Right lung (tissue), 5 donors: ENCODE data around the gene SH3BP4. TPM values are rescaled to one million over a fixed set of nuclear protein-coding genes. Genes with fewer than 3 reads are reported as not detected.
"Not testable (repeated sequence)": the region's sequence is repeated elsewhere in the genome, so short reads cannot be mapped to it uniquely, and the experiment has no call there.

Experiments used
- DNase-seq, 2 donors: peaks; one replicate each; pipeline ENCODE4 v3.0.0-alpha.2; 2013
- polyA plus RNA-seq, 5 donors: library from polyadenylated mRNA; unstranded; fragments of 120-200 nt; gene quantifications; one replicate each; pipeline versions ENCODE4 v1.2.1 to v1.2.3, GENCODE V29; 2013; ENCODE audit warnings: inconsistent platforms in 1 of 5, low replicate concordance in 1 of 5; ENCODE audit not compliant: insufficient read length in 5 of 5, insufficient read depth in 1 of 5

SH3BP4 gene
- polyA plus RNA-seq, 5 donors: 24.7 to 30.0 (median 27.9) TPM

DNA sequence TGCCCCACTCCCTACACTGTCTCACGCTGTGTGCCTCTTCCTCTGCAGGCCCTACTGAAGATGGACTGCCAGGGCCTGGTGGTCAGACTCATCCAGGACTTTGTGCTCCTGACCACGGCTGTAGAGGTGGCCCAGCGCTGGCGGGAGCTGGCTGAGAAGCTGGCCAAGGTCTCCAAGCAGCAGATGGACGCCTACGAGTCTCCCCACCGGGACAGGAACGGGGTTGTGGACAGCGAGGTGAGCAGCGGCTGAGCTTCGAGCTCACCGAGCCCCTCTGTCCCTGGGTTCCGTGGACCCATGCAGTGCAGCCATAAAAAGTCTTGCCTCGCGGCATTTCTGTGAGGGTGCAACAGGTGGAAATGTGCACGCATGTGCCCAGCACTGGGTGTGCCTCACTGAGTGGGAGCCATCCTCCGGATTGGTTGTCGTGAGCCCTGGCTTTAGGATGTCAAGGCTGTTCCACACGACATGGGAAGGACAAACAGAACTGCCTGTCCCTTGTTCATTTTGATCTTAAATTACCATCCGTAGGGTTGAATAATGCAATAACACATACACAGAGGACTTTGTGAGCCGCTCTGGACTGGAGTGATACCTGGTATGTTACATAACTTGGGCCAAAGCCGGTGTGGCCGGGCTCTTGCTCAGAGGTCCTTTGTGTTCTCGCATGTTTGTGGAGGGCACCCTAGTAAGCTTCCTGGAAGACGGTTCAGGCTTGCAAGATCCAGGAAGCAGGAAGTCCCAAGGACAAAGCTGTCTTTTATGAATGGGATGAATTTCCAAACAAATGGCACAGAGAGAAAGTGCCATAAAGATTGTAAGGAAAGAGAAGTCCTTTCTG lies 100.9 kb downstream of the SH3BP4 start:
- DNase-seq: no peak

DNA sequence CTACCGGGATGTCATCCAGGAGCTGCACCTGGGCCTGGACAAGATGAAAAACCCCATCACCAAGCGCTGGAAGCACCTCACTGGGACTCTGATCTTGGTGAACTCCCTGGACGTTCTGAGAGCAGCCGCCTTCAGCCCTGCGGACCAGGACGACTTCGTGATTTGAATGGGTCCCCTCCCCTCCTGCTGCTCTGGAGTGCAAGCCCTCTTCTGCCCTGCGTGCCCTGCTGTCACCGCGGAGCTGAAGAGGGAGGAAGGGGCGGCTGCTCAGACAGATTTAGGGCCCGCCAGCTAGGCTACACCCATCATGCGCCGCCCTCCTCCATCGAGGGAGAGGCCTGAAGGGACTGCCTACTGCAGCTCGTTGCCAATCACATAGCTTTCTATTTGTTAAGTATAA lies 101.8 kb downstream of the SH3BP4 start:
- DNase-seq: no peak

DNA sequence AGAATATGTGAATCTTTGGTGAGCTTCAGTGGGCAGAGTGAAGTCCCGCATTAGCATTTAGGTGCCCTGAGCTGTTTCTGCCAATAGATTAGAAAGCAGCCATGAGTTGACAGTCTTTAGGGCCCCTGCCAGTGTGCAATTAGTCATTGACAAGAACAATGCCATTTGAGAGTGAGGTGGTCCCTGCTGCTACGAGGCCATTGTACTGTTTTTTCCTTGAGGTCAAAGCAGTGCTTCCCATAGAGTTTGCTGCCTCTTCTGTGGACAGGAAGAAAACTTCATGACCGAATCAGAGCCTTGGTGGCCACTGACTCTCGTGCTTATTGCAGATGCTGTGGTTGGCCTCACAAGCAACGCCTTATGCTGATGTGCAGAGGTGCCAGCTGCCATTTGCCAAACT lies 102.7 kb downstream of the SH3BP4 start:
- no peak for DNase-seq

DNA sequence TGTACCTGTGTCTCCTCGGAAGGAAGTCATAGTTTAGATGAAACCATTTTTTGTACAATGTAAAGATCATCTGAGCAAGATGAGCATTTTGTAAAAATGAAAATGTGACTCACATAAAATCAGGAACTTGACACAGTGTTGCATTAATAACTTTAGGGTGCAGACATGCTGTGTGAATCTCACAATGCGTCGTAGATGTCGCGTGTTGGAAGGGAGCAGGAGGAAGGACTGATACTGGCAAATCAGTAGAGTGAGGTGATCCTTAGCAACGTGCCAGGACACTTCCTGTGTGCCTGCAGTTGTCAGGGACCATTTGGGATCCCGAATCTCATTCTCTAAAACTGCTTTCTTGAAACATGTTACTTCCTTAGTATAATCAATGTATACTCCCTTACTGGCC lies 103.1 kb downstream of the SH3BP4 start:
- no peak for DNase-seq

DNA sequence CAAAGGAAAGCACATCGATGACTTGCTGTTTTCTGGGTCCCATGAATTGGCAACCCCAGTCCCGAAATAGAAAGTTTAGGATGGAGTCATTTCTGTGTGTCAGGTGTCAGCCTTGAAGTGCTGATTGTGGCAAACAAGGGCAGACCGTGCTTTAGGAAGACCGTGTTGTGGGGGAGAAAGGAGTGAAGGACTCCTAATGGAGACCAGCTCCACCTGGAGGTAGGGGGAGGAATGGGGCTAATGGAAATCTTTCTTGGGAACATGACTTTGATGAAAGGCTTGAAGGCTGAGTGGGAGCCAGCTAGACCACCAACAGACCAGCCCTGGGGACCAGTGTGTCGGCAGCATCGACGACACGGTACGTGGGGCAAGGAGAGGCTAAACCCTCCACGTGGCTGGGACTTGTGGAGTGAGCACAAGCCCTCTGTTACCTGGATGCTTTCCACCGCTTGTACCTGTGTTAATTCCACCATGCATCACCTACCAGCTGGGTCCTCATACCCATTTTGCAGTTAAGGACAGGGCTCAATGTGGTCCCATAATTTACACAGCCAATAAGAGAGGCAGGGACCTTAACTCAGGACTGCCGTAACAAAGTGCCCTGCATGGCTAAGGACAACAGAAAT lies 104.2 kb downstream of the SH3BP4 start:
- no peak for DNase-seq

DNA sequence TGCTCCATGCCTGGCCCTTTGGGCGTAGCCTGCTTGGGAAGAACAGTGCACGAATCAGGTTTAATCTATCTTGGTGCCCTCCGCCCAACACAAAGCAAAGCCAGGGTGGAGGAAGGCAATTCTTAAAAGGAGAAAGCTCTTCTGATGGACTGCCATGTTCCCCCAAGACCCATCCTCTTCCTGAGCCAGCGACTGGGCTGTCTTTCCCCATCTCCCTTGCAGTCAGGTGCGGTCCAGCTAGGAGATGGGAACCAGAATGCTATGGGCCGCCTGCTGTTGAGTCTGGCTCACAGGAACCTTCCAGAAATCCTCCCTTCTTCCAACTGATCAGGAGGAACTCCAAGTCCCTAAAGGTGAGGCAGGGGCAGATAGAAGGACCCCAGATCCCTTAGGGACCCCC lies 105.0 kb downstream of the SH3BP4 start:
- DNase-seq: no peak

DNA sequence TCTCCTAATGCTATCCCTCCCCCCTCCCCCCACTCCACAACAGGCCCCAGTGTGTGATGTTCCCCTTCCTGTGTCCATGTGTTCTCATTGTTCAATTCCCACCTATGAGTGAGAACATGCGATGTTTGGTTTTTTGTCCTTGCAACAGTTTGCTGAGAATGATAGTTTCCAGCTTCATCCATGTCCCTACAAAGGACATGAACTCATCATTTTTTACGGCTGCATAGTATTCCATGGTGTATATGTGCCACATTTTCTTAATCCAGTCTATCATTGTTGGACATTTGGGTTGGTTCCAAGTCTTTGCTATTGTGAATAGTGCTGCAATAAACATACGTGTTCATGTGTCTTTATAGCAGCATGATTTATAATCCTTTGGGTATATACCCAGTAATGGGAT lies 105.8 kb downstream of the SH3BP4 start:
- not testable (repeated sequence) for DNase-seq

DNA sequence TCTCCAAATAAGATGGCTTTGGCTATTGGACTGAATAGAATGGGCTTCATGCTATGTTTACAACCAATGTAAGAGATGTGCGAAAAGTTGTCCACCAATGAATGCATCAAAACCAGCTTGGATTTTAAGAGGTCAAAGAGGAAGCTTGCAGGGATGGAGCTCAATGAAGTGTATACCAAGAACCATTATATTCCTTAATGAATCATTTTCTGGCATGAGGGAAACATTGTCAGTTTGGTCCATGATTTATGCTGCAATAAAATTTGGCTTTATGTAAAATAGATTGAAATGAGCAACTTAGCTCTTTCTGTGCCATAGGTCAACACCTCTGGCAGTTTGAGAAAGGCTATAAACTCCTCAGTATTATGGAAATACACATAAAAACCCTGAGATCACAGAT lies 107.3 kb downstream of the SH3BP4 start:
- no peak for DNase-seq

DNA sequence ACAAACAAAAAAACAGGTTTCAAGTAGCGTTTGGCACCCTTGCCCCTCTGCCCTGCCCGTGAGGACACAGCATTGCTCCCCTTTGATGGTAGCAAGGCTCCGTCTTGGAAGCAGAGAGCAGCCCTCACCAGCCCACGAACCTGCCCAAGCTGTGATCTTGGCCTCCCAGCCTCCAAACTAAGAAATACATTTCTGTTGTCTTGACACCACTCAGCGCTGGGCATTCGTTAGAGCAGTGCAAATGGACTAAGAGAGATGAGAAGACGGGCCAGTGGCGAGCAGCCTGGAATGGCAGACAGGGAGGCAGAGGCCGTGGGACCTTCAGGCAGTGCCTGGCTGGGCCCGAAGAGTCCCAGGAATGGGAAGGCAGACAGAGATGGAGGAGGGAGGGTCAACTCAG lies 109.8 kb downstream of the SH3BP4 start:
- DNase-seq: no peak

DNA sequence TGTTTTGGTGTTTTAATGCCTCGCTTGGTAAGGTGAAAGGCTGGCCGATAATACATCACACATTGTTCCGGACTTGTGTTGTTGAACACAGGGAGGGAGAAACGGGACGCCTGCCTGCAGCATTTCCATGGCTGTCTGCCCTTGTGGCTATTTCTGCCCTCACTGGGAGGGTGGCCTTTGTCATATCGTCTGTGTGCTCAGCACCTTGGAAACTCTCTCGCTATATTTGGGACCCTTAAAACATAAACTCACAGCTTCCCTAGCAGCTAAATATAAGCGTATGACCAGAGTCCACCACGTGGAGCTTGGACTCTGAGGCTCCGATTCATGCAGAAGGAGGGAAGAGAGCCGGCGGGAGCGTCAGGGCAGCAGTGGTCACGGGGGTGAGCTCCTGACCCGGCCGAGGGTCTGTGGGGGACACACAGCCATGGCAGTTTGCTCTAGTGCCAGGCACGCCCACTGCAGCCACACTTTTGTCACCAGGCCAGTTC lies 111.7 kb downstream of the SH3BP4 start:
- DNase-seq: no peak

DNA sequence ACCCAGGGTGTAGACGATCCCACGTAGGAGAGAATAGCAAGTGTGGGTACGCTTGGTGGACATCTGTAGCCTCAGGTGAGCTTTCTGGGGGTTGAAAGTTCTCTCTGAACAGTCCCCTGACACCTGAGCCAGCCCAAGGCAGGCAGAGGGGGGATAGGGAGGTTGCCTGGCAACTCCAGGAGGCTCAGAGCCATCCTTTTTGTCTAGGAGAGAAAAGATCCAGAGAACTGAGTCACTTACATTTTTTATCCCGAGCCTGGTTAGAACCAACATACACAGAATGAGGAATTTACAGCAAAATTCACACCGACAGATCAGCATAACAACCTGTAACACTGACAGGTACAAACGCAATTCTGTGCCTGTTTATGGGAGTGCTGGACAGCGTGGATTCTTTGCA lies 113.2 kb downstream of the SH3BP4 start:
- no peak for DNase-seq

DNA sequence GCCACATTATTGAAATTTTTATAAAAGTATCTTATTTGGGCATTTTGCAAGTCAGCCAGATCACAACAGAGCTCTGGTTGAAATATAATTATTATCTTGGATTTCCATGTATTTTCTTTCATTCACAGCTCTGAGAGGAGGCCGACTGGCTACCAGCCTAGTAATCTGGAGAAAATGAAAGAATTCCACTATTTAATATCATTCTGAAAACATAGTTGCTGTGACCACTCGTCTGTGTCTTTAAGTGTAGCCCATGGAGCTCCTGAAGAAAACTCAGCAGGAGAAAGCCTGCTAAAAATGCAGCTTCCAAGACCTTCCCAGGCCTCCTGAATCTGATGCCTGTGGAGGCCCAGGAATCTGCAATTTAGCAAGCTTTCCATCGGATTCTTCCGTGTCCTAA lies 114.7 kb downstream of the SH3BP4 start:
- DNase-seq: peak; percentile 47 to 50

DNA sequence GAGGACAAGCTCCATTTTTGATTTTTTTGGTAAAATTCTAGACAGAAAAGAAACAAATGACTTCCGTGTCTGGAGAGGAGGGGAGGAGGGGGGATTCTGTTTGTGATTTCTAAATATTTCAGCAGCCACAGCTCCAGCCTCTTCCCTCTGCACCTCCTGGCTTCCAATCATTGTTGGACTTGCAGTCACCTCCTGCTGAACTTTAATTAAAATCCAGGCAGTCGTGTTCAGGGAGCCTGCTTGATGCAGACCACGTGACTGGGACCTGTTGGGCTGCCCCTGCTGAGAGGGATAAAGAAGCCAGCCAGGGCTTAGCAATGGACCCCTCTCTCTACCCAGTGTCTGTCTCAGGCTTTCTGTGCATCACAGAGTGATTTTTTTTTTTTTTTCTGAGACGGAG lies 115.1 kb downstream of the SH3BP4 start:
- no peak for DNase-seq

DNA sequence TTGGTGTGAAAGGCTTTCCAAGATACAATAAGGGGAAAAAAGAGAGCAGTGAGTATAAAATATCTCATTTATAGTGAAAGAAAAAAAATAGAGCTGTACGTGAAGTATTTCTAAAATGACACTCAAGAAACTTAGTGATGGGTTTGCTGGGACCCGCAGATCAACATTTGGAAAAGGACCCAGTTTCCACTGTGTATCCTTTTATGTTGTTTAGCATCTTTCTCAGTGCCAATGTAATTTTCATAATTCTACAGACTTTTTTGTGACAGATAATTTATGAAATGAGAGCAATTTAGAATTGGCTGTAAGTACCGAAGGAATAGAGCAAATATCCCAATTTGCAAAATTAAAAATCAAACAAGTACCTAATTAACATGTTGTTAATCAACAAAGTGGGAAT lies 116.9 kb downstream of the SH3BP4 start:
- no peak for DNase-seq

DNA sequence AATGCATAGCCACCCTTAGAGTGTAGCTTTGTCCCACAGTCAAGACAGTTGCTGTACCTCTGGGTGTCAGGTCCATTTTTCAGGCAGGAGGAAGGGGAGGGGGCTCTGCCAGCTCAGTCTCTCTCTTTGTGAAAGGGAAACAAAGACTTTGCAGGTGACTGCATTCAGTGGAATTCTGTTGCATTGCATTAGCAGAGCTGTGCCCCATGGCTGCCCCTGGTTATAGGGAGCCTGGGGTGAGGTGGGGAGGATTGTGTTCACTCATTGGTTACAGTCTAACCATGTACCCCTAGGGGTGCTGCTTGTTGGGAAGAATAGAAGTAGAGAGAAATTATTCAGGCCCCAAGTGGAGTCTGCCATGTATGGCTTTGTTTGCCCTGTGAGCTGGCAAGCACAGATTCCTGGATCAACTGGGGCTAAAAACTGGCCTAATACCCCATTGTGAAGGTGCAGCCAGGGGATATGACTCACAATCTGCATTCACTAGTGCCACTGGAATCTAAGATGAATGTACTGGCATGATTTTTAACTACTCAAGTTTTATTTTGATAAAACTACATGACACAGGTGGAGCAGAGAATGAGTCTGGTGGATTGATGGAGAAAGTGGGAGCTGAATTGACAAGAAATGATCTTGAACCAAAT lies 118.4 kb downstream of the SH3BP4 start:
- no peak for DNase-seq

DNA sequence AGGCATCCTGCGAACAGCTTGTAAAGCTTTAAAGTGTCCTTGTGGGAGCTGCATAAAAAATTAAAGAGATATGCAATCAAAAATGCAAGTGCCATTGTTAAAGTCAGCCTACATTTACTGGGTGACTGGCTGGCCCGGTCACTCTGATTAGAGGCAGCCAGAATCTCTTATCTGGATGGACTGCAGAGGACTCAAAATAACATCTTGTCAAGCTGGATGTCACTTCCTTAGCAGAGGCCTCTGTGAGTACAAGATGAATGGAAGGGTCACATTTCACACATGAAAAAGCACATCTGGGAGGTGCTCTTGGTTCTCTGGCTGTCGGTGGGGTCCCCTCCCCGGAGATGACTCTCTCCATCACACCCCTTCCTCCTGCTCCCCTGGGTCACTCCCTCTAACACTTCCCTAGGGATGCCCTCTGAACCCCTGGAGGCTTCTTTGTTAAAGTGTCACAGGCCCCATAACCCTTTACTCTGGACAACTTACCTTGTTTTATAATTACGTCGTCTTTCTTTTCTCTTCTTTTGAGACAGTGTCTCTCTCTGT lies 122.1 kb downstream of the SH3BP4 start:
- no peak for DNase-seq

DNA sequence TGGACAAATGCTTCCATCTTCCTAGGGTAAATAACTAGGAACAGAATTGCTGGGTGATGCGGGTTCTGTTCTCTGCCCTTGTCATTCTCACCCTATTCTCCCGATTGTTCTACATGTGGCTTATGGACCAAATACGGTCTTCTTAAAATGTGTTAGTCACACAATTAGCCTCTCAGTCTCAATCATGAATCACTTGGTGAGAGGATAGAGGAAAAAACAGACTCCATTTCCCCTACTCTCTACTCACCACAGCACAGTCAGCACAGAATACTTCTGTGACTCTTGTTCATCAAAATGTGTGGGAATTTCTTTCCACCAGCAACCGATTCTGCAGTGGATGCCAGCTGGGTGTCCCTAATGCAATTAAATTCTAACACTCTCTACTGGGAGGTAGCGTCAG lies 125.2 kb downstream of the SH3BP4 start:
- no peak for DNase-seq

DNA sequence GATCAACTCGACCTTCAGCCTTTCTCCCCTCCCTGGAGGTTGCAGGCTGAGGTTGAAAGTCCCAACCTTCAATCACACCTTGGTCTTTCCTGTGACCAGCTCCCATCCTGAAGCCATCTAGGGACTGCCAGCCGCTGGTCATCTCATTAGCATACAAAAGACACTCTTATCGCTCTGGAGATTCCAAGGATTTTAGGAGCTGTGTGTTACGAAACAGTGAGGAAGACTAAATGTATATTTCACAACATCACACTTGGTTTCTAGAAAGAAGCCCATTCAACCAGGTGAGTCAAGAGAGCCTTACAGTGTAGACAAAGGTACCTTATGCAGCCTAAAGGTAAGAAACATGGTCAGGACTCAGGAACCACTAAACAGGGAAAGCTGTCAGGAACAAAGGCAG lies 126.4 kb downstream of the SH3BP4 start:
- DNase-seq: no peak

DNA sequence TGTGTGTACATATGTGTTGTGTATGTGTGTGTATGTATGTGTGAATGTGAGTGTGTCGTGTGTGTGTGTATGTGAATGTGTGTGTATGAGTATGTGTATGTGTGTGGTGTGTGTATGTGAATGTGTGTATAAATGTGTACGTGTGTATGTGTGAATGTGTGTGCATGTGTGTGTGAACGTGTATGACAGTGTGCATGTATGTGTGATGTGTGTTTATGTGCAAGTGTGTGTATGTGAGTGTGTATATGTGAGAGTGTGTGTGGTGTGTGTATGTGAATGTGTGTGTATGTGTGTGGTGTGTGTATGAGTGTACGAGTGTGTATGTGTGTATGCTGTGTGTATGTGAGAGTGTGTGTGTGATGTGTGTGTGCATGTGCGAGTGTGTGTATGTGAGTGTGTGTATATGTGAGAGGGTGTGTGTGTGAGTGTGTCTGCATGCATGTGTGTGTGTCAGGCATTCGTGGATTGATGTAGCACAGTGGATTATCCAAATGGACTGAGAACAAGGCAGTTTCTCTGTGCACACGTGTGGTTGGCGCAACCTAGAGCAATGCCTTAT lies 127.2 kb downstream of the SH3BP4 start:
- no peak for DNase-seq

DNA sequence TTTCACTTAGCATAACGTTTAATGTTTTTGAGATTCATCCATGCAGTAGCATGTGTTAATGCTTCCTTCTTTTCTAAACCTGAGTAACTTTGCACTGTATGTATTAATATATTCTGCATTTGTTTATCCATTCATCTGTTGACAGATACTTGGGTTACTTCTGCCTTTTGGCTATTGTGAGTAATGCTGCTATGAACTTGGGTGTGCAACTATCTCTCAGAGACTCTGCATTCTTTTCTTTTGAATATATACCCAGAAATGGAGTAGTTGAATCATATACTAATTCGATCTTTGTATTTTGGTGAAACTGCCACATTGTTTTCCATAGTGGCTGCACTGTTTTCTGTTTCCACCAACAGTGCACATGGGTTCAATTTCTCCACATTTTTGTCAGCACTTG lies 128.3 kb downstream of the SH3BP4 start:
- no peak for DNase-seq

DNA sequence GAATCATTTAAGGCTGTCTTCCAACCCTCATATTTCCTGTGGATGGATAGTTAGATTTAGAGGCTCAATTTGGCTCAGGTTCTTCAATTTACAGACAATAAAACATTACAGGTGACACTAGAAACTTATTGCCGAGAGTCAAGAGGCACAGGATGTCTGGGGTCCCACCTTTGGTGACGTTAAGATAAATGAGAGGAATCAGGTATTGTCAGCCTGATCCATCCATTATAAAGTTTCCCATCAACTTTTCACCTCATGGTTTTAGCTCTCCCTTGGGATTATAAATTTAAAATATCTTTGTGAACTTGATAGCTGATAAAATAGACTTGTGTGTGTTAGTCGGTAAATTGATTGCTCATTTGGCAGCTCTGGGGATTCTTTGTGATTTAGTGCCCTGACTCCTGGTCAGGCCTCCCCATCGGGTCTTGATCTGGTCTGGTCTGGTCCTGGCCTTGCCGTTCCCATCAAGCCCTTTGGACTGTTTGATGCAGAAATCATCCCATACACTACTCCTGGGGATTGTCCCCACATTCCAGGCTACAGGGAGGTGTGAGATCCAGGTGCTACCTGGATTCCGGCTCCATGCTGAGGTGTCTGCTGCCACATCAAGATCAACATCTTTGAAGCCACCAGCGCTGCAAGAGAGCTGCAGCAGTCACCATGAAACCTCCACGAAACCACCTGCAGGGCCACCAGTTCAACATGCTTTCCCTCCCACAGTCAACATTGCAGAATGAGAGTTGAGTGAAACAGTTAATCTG lies 130.9 kb downstream of the SH3BP4 start:
- DNase-seq: no peak

DNA sequence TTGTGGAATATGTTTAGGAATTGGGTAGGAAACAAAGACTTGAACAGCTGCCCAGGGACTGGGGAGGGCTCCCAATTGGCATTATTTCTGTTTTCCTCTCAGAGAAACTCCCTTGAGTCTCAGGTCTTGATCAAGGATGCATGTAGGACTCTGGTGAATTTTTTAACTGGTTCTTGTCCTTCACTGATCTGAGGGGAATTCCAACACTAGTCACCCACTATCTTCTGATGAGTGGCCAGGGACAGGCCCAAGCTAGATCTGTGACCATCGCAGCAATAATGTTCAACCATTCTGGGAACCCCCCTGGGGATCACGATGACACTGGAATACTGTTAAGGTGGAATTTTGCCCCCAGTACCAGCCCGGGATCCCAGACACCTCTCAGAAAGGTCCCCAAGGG lies 132.0 kb downstream of the SH3BP4 start:
- no peak for DNase-seq
